ENCODE results near the gene IGF2BP2.
"Not testable (repeated sequence)": the region's sequence is repeated elsewhere in the genome, so short reads cannot be mapped to it uniquely, and the experiment has no call there.

The IGF2BP2 gene

GRCh38 chr3:185651971-185652370, 172.9 kb downstream of the IGF2BP2 start:
- H3K4me3 Mint-ChIP-seq, result no peak overlapping the region
- H3K27ac Mint-ChIP-seq, result no peak overlapping the region
- H3K9me3 Mint-ChIP-seq, result no peaks in the 10 kb centered on the region
- H3K4me1 Mint-ChIP-seq, result no peaks in the 10 kb centered on the region
- no peaks in the 10 kb centered on the region for H3K36me3 Mint-ChIP-seq
- peaks cover 2% of the 10 kb centered on the region for H3K27me3 Mint-ChIP-seq

- H3K9me3 Mint-ChIP-seq, result no peaks in the 10 kb centered on the region
- peaks cover 10% of the 10 kb centered on the region for H3K27me3 Mint-ChIP-seq
- no peak overlapping the region for H3K4me3 Mint-ChIP-seq
- no peaks in the 10 kb centered on the region for H3K36me3 Mint-ChIP-seq
- no peak overlapping the region for H3K27ac Mint-ChIP-seq
- no peaks in the 10 kb centered on the region for H3K4me1 Mint-ChIP-seq
Measured at GRCh38 chr3:185649414-185649813, 175.4 kb downstream of the IGF2BP2 start.

- Mint-ChIP-seq H3K4me1 (no peaks in the 10 kb centered on the region), H3K27me3 (peaks cover 10% of the 10 kb centered on the region), H3K4me3 (no peak overlapping the region), H3K27ac (no peak overlapping the region), H3K36me3 (no peaks in the 10 kb centered on the region), H3K9me3 (no peaks in the 10 kb centered on the region)
Measured at GRCh38 chr3:185648396-185648795, 176.4 kb downstream of the IGF2BP2 start.

DNA sequence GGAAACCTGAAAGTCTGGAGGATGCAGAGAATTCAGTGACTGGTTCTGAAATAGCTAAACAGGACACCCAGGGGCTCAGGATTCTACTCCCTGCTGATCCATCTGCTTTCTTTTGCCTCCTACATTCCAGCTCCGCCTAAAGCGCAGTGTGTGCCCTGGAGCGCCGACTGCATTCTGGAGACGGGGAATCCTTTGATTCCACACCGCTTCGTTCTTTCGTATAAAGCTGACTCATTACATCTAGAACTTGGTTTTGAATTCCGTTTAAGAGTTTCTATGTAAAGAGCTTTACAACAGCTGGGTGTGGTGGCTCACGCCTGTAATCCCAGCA, 177.0 kb downstream of the IGF2BP2 start:
- Mint-ChIP-seq H3K4me1 (no peaks in the 10 kb centered on the region), H3K9me3 (no peaks in the 10 kb centered on the region), H3K36me3 (no peaks in the 10 kb centered on the region), H3K27ac (no peak overlapping the region), H3K27me3 (peaks cover 10% of the 10 kb centered on the region), H3K4me3 (no peak overlapping the region)

DNA sequence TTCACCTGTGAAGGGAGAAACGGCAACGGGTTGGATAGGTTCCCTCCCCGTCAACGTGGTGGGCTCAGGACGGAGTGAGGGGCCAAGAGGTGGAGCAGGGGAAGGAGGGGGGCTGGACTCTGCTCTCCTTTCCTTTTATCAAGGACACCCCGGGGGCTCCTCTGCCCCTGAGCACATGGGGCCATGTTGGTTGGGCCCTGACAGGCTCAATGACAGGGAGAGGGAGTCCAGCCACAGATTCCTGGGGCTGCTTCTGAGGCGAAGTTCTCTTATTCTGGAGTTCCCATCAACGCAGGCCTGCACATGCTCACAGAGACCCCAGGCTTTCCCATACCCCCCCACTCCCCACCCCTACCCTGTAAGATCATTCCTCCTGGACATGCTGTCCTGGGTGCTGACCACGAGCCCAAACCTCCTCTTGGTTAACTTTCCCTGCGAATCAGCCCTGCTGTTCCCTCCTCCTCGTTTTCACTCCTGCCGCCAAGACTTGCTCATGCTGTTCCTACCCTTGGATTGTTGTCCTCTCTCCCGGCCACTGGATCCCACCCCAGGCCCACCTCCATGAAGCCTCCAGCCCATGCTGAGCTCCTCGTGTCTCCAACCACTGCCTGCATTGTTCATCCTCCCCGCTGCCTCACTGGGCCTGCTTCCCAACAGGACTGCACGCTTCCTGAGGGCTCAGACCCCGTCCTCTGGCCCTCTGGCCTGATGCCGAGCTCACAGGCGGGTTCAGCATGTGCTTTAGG, 177.5 kb downstream of the IGF2BP2 start:
- Mint-ChIP-seq H3K27me3 (peaks cover 10% of the 10 kb centered on the region), H3K36me3 (no peaks in the 10 kb centered on the region), H3K4me3 (no peak overlapping the region)

DNA sequence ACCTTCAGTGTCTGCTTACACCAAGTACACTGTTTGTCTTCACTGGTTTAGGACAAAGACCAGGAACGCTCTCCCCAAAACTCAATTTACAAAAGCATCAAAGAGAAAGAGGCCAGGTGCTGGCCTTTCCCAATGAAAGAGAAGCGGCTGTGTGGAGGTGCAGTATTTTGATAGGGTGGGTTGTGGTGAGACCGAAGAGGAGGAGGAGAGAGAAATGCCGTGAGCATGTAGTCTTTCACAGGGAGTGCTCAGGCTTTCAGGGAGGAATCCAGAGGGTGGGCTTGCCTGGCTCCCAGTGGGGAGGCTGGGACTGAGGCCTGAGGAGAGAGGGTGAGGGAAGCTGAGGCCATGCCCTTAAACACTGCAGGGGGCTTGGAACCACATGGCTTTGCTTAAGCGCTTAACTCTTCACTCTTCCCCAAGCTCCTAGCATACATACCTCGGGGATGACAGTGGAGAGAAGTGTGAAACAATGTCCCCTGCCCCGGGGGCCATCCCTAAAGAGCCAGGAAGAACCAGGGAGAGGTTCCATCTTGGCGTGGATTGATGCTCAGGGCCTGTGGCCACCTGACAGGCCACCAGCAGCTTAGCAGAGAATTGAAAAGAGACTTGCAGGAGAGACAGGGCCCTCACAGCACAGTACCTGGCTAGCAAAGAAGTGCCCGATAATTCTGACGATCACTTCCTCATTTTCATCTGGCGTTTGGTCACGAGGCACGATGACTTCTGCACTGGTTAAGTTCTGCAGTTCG, 178.3 kb downstream of the IGF2BP2 start:
- Mint-ChIP-seq H3K9me3 (no peaks in the 10 kb centered on the region), H3K4me3 (no peak overlapping the region), H3K4me1 (no peaks in the 10 kb centered on the region), H3K36me3 (no peaks in the 10 kb centered on the region), H3K27me3 (peaks cover 10% of the 10 kb centered on the region), H3K27ac (no peak overlapping the region)

More for the DNA sequence above, 177.5 kb downstream of the IGF2BP2 start:
- Mint-ChIP-seq H3K27ac (no peak overlapping the region), H3K9me3 (no peaks in the 10 kb centered on the region), H3K4me1 (no peaks in the 10 kb centered on the region)

- Mint-ChIP-seq H3K36me3 (no peaks in the 10 kb centered on the region), H3K4me1 (no peaks in the 10 kb centered on the region), H3K27me3 (peaks cover 10% of the 10 kb centered on the region), H3K4me3 (no peak overlapping the region), H3K27ac (no peak overlapping the region), H3K9me3 (no peaks in the 10 kb centered on the region)
Measured at GRCh38 chr3:185645596-185646381, 179.1 kb downstream of the IGF2BP2 start.

GRCh38 chr3:185645191-185645590, 179.7 kb downstream of the IGF2BP2 start:
- H3K4me3 Mint-ChIP-seq, H3K36me3 Mint-ChIP-seq, H3K4me1 Mint-ChIP-seq, H3K27ac Mint-ChIP-seq, H3K9me3 Mint-ChIP-seq: not testable (repeated sequence)
- H3K27me3 Mint-ChIP-seq, result peaks cover 10% of the 10 kb centered on the region

- Mint-ChIP-seq H3K36me3 (no peaks in the 10 kb centered on the region), H3K4me1 (no peaks in the 10 kb centered on the region), H3K4me3 (no peak overlapping the region), H3K27ac (no peak overlapping the region), H3K9me3 (no peaks in the 10 kb centered on the region), H3K27me3 (no peaks in the 10 kb centered on the region)
Measured at GRCh38 chr3:185640308-185640707, 184.5 kb downstream of the IGF2BP2 start.

- Mint-ChIP-seq H3K27me3 (no peaks in the 10 kb centered on the region), H3K36me3 (no peaks in the 10 kb centered on the region), H3K27ac (no peak overlapping the region)
Measured at GRCh38 chr3:185639632-185640206, 185.1 kb downstream of the IGF2BP2 start.

DNA sequence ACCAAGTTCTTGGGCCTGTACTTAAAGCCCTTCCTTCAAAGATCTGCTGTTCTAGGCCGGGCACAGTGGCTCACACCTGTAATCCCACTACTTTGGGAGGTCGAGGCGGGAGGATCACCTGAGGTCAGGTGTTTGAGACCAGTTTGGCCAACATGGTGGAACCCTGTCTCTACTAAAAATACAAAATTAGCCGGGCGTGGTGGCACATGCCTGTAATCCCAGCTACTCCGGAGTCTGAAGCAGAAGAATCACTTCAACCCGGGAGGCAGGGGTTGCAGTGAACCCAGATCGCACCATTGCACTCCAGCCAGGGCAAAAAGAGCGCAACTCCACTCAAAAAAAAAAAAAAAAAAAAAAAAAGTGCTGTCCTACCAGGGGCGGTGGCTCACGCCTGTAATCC, 186.2 kb downstream of the IGF2BP2 start:
- not testable (repeated sequence) for H3K4me1 Mint-ChIP-seq, H3K9me3 Mint-ChIP-seq, H3K4me3 Mint-ChIP-seq, H3K27me3 Mint-ChIP-seq, H3K36me3 Mint-ChIP-seq, H3K27ac Mint-ChIP-seq

More at GRCh38 chr3:185639632-185640206, 185.1 kb downstream of the IGF2BP2 start:
- no peak overlapping the region for H3K4me3 Mint-ChIP-seq
- H3K4me1 Mint-ChIP-seq, result no peaks in the 10 kb centered on the region
- H3K9me3 Mint-ChIP-seq, result no peaks in the 10 kb centered on the region

- Mint-ChIP-seq H3K36me3 (no peaks in the 10 kb centered on the region), H3K4me3 (no peak overlapping the region), H3K4me1 (peaks cover 5% of the 10 kb centered on the region), H3K27me3 (no peaks in the 10 kb centered on the region), H3K9me3 (no peaks in the 10 kb centered on the region), H3K27ac (no peak overlapping the region)
Measured at GRCh38 chr3:185637388-185637787, 187.5 kb downstream of the IGF2BP2 start.

DNA sequence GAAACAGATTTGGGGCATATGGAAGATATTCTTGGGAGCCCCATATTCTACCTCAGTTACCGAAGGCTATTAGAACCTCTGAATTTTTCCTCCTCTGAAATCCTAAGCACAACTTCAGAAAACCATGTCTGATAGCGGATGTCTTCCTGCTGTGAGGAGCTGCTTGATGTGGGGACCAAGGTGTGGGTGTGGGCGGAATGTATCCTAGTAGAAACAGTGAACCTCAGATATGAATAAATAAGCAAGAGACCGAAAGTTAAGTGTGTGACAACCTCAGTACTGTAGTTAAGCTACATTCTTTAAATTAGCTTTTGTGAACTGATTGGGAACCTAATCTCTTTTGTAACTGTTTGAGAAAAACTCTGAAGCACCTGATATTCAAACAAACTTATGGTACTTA, 191.8 kb downstream of the IGF2BP2 start:
- H3K27me3 Mint-ChIP-seq, result no peaks in the 10 kb centered on the region
- H3K36me3 Mint-ChIP-seq, result peaks cover 2% of the 10 kb centered on the region
- H3K4me1 Mint-ChIP-seq, result peaks cover 5% of the 10 kb centered on the region
- H3K4me3 Mint-ChIP-seq, result no peak overlapping the region
- no peak overlapping the region for H3K27ac Mint-ChIP-seq
- no peaks in the 10 kb centered on the region for H3K9me3 Mint-ChIP-seq

DNA sequence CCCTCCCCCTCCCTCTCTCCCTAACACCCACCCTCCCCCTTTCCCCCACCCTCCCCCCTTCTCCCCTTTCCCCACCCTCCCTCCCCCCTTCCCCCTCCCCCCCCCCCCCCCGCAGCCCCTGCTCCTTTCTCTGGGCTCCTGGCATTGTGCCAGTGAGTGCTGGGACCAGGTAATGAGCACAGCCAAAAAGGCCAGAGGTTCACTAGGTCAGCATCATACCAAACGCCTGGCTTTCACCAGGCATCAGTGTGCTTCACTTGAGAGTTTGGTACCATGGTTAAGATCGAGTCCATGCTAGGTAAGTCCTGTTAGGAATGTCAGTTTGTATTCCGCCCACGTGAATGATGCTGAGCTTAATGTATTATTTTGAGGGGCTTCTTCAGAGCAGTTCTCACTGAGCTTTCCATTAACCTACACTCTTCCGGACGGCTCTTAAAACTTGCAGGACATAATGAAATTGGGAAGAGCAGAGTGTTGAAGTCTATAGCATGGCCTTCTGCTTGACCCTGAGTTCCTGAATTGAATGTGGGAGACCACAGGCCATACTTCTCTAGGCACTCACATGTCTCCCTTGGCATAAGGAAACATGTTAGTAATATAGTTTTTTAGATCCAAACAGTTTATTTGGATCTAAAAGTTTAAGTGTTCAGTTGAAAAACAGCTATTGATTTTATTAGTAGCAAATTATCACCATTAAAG, 193.2 kb downstream of the IGF2BP2 start:
- no peaks in the 10 kb centered on the region for H3K27me3 Mint-ChIP-seq
- H3K9me3 Mint-ChIP-seq, result no peaks in the 10 kb centered on the region
- peaks cover 5% of the 10 kb centered on the region for H3K4me1 Mint-ChIP-seq
- peaks cover 7% of the 10 kb centered on the region for H3K36me3 Mint-ChIP-seq
- no peak overlapping the region for H3K27ac Mint-ChIP-seq
- H3K4me3 Mint-ChIP-seq, result no peak overlapping the region

GRCh38 chr3:185631108-185631507, 193.7 kb downstream of the IGF2BP2 start:
- Mint-ChIP-seq H3K4me1 (peaks cover 5% of the 10 kb centered on the region), H3K27ac (no peak overlapping the region), H3K9me3 (no peaks in the 10 kb centered on the region), H3K4me3 (no peak overlapping the region), H3K36me3 (peaks cover 7% of the 10 kb centered on the region), H3K27me3 (no peaks in the 10 kb centered on the region)

Measured in activated naive CD4-positive, alpha-beta T cell treated with anti-CD3 and anti-CD28 coated beads, Interleukin-2, amount 50 U/mL, for 24 hours (primary cell).